GM13977 (cell line): ENCODE results near the gene EFCAB11.
A peak's percentile ranks its signal among the peaks of the same experiment; 100 is the strongest.

Experiments used
- DNase-seq: peaks from one replicate; pipeline ENCODE4 v3.0.0; 2012; ENCODE audit warnings: low spot score
- CTCF ChIP-seq: IDR thresholded peaks from 2 replicates; pipeline ENCODE4 v1.5.1; 2012; ENCODE audit warnings: mild to moderate bottlenecking, control low read depth; ENCODE audit not compliant: insufficient read depth; ENCODE audit errors: extremely low read depth, missing control alignments
- in situ Hi-C: fragments of 300-500 bp; cut with MboI; formaldehyde crosslinking; loops from one replicate; pipeline ENCODE4 v1.12.0; 2022; ENCODE audit warnings: low sequenced_read_pairs, low pct_unique_long_range_greater_than_20kb, mixed read lengths, inconsistent platforms; ENCODE audit not compliant: unreplicated experiment

Gene EFCAB11

GRCh38 chr14:89918721-89919120 is 35.8 kb downstream of the EFCAB11 start:
- in situ Hi-C loops = loop anchor here (5.0 to 25.0 kb wide), 3 partner anchors 481 to 876 kb away; no protein-coding TSS in a partner anchor
- DNase-seq = no peak
- TF ChIP-seq CTCF = no peak

- TF ChIP-seq CTCF = peak; percentile 83
- peak; percentile 58 for DNase-seq
- in situ Hi-C loops = loop anchor here (5.0 to 25.0 kb wide), 3 partner anchors 478 to 873 kb away; no protein-coding TSS in a partner anchor
Observed at GRCh38 chr14:89915114-89915878, 39.2 kb downstream of the EFCAB11 start.

GRCh38 chr14:89912667-89913211 is 41.8 kb downstream of the EFCAB11 start:
- no peak for TF ChIP-seq CTCF
- in situ Hi-C loops = loop anchor here (25.0 kb wide), 2 partner anchors 475 to 725 kb away; no protein-coding TSS in a partner anchor
- no peak for DNase-seq

GRCh38 chr14:89912221-89912620 is 42.3 kb downstream of the EFCAB11 start:
- in situ Hi-C loops = loop anchor here (25.0 kb wide), 2 partner anchors 475 to 725 kb away; no protein-coding TSS in a partner anchor
- no peak for DNase-seq
- TF ChIP-seq CTCF = no peak

GRCh38 chr14:89911010-89911919 is 43.3 kb downstream of the EFCAB11 start:
- in situ Hi-C loops = loop anchor here (25.0 kb wide), 2 partner anchors 474 to 724 kb away; no protein-coding TSS in a partner anchor
- DNase-seq = no peak
- no peak for TF ChIP-seq CTCF

- in situ Hi-C loops = loop anchor here (25.0 kb wide), 2 partner anchors 473 to 723 kb away; no protein-coding TSS in a partner anchor
- no peak for DNase-seq
- TF ChIP-seq CTCF = no peak
Observed at GRCh38 chr14:89910691-89911009, 43.9 kb downstream of the EFCAB11 start.
